ENCODE measurements around the gene GANC. TPM values are rescaled to one million over a fixed set of nuclear protein-coding genes. Genes with fewer than 3 reads are reported as not detected.
A peak's percentile ranks its signal among the peaks of the same experiment; 100 is the strongest.

The GANC gene
- total RNA-seq, 1 experiment from 2014 or later: 12.6 TPM

GRCh38 chr15:42367041-42367440, 94.0 kb downstream of the GANC start:
- intact Hi-C loops (cut with micrococcal nuclease; ENCODE audit: unreplicated experiment): no loop called here
- H3K27me3 ChIP-seq (replicated peaks; ENCODE audit: control insufficient read depth, insufficient read depth, low read length): no peaks in the 10 kb centered on the region
- H3K9me3 ChIP-seq: 0 out of 2 replicates have a peak, but pooled peaks cover 7% of the 10 kb centered on the region
- CTCF ChIA-PET: no interaction called here
- no peak overlapping the region for H3K4me3 ChIP-seq (ENCODE audit: low read depth, low read length)
- no TSS peak for BruUV-seq (replicated peaks)
- H3K36me3 Mint-ChIP-seq (ENCODE audit: insufficient read depth, unreplicated experiment): no peaks in the 10 kb centered on the region
- H3K4me1 ChIP-seq: no peaks in the 10 kb centered on the region
- no peaks in the 10 kb centered on the region for H3K9me3 Mint-ChIP-seq (ENCODE audit: unreplicated experiment)
- peaks cover 3% of the 10 kb centered on the region for H3K27me3 Mint-ChIP-seq (ENCODE audit: insufficient read depth, unreplicated experiment)
- no peak for TF ChIP-seq CTCF (IDR thresholded peaks at IDR 0.05; ENCODE audit: insufficient read depth in 1 of 2, low read depth in 1 of 2, low read length in 1 of 2, severe bottlenecking in 1 of 2, unreplicated experiment in 1 of 2)
- DNase-seq: no peak
- no peak overlapping the region for H3K27ac Mint-ChIP-seq (ENCODE audit: unreplicated experiment)
- peaks cover 5% of the 10 kb centered on the region for H3K4me1 Mint-ChIP-seq (ENCODE audit: low read depth, unreplicated experiment)
- H3K4me3 Mint-ChIP-seq (ENCODE audit: unreplicated experiment): no peak overlapping the region
- H3K36me3 ChIP-seq (ENCODE audit: control insufficient read depth, insufficient read depth, low read length): no peaks in the 10 kb centered on the region
- POLR2A ChIA-PET: interaction anchor here (1.3 kb wide), 1 partner anchor 26 kb away, joined by 3 read pairs; no protein-coding TSS in a partner anchor

- POLR2A ChIA-PET: interaction anchor here (1.3 kb wide), 1 partner anchor 25 kb away, joined by 3 read pairs; no protein-coding TSS in a partner anchor
- CTCF ChIA-PET: no interaction called here
- no peak overlapping the region for H3K4me3 Mint-ChIP-seq (ENCODE audit: unreplicated experiment)
- peaks cover 3% of the 10 kb centered on the region for H3K27me3 Mint-ChIP-seq (ENCODE audit: insufficient read depth, unreplicated experiment)
- Histone ChIP-seq H3K36me3 (ENCODE audit: control insufficient read depth, insufficient read depth, low read length) (no peaks in the 10 kb centered on the region), H3K9me3 (0 out of 2 replicates have a peak, but pooled peaks cover 7% of the 10 kb centered on the region), H3K27me3 (replicated peaks; ENCODE audit: control insufficient read depth, insufficient read depth, low read length) (no peaks in the 10 kb centered on the region), H3K4me3 (ENCODE audit: low read depth, low read length) (no peak overlapping the region), H3K4me1 (no peaks in the 10 kb centered on the region)
- no peak for DNase-seq
- no peak for TF ChIP-seq CTCF (IDR thresholded peaks at IDR 0.05; ENCODE audit: insufficient read depth in 1 of 2, low read depth in 1 of 2, low read length in 1 of 2, severe bottlenecking in 1 of 2, unreplicated experiment in 1 of 2)
- H3K4me1 Mint-ChIP-seq (ENCODE audit: low read depth, unreplicated experiment): peaks cover 5% of the 10 kb centered on the region
- BruUV-seq (replicated peaks): no TSS peak
- H3K36me3 Mint-ChIP-seq (ENCODE audit: insufficient read depth, unreplicated experiment): no peaks in the 10 kb centered on the region
- intact Hi-C loops (cut with micrococcal nuclease; ENCODE audit: unreplicated experiment): no loop called here
- H3K27ac Mint-ChIP-seq (ENCODE audit: unreplicated experiment): no peak overlapping the region
- no peaks in the 10 kb centered on the region for H3K9me3 Mint-ChIP-seq (ENCODE audit: unreplicated experiment)
These were observed 95.1 kb downstream of the GANC start for GRCh38 chr15:42368096-42368495.

GRCh38 chr15:42371096-42371495, 98.1 kb downstream of the GANC start:
- Histone ChIP-seq H3K4me1 (no peaks in the 10 kb centered on the region), H3K27me3 (replicated peaks; ENCODE audit: control insufficient read depth, insufficient read depth, low read length) (no peaks in the 10 kb centered on the region), H3K36me3 (ENCODE audit: control insufficient read depth, insufficient read depth, low read length) (no peaks in the 10 kb centered on the region), H3K4me3 (ENCODE audit: low read depth, low read length) (no peak overlapping the region), H3K9me3 (0 out of 2 replicates have a peak, but pooled peaks cover 7% of the 10 kb centered on the region)
- no peaks in the 10 kb centered on the region for H3K36me3 Mint-ChIP-seq (ENCODE audit: insufficient read depth, unreplicated experiment)
- H3K4me1 Mint-ChIP-seq (ENCODE audit: low read depth, unreplicated experiment): peaks cover 5% of the 10 kb centered on the region
- H3K27me3 Mint-ChIP-seq (ENCODE audit: insufficient read depth, unreplicated experiment): peaks cover 2% of the 10 kb centered on the region
- DNase-seq: peak in 1 of 2 experiments; percentile 19
- no peak overlapping the region for H3K4me3 Mint-ChIP-seq (ENCODE audit: unreplicated experiment)
- no TSS peak for BruUV-seq (replicated peaks)
- H3K27ac Mint-ChIP-seq (ENCODE audit: unreplicated experiment): no peak overlapping the region
- H3K9me3 Mint-ChIP-seq (ENCODE audit: unreplicated experiment): no peaks in the 10 kb centered on the region
- POLR2A ChIA-PET: no interaction called here
- intact Hi-C loops (cut with micrococcal nuclease; ENCODE audit: unreplicated experiment): no loop called here
- CTCF ChIA-PET: interaction anchor here (0.5 to 0.6 kb wide), 4 partner anchors 22 to 106 kb away, joined by 3 to 4 read pairs (median 3); no protein-coding TSS in a partner anchor
- TF ChIP-seq CTCF (IDR thresholded peaks at IDR 0.05; ENCODE audit: insufficient read depth in 1 of 2, low read depth in 1 of 2, low read length in 1 of 2, severe bottlenecking in 1 of 2, unreplicated experiment in 1 of 2): no peak
